Measurements from ENCODE around the gene CTBP2. TPM values are rescaled to one million over a fixed set of nuclear protein-coding genes. Genes with fewer than 3 reads are reported as not detected.
"Not testable (repeated sequence)": the region's sequence is repeated elsewhere in the genome, so short reads cannot be mapped to it uniquely, and the experiment has no call there.

The CTBP2 gene
- polyA plus RNA-seq, 10 donors: 28.5 to 47.5 (median 33.2) TPM

- peak in 2 of 3 donors; percentile 27 to 69 for DNase-seq
Observed at GRCh38 chr10:125089469-125089868, 70.9 kb downstream of the CTBP2 start.

- no peak for DNase-seq
Observed at GRCh38 chr10:125087897-125088215, 72.5 kb downstream of the CTBP2 start.

DNA sequence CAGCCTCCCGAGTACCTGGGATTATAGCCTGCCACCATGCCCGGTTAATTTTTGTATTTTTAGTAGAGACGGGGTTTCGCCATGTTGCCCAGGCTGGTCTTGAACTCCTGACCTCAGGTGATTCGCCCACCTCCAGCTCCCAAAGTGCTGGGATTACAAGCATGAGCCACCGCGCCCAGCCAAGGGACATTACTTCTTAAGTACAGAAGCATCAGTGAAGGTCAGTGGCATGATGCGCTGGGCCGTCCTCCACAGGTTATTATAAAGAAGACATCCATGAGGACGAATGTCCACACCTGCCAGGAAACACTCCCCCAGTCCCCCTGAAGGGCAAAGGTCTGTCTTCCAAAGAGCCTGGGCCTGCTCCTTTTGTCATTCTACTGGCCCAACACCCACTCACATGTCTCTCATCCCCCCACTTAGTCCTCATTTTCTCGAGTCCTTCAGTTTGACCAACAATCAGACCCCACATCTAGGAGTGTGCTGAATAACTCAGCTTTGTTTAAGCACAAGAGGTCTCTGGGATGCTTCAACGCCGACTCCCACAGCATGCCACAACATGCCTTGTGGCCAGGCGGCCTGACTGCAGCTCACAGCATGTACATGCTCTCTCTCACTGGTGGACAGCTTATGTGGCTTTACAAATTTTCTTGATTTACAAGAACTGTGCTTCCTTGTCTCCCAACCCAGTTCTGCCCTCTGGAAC is 73.0 kb downstream of the CTBP2 start:
- no peak for DNase-seq

GRCh38 chr10:125086691-125087090 is 73.7 kb downstream of the CTBP2 start:
- peak in 2 of 3 donors; percentile 38 to 75 for DNase-seq

DNA sequence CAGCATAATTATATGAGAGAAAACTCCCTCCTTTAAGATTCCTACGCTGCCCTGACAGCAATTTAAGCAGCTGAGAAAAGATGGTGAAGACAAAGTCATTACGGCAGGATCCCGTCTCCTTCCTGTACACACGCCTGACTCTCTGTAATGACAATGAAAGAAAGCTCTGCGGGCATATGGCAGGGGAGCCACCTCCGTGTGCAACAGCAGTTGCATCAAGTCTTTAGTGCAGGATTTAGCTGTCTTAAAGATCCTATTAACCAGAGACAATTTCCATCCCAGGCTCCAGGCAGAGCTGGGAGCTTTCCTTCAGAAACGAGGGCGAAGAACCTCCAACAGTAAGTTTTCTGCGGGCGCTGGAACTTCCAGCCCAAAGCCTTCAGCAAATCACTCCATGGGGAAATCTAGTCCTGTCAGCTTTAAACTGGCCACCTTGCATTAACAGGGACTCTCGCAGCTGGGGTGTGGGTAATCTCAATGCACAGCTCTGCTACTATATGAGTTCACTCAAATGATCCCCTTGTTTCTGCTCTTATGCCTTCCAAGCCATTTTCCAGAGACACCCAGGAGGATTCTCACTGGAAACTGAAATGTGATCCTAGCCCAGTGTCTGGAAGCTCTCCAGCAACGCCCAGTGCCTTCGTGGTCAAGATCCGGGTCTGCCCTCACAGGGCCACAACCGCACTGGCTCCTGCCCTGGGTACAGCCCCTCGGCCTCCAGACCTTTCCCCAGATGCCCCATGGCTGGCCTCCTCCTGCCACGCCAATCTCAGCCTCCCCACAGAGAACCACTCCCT is 74.9 kb downstream of the CTBP2 start:
- DNase-seq: peak; percentile 49 to 70 (median 49)

DNA sequence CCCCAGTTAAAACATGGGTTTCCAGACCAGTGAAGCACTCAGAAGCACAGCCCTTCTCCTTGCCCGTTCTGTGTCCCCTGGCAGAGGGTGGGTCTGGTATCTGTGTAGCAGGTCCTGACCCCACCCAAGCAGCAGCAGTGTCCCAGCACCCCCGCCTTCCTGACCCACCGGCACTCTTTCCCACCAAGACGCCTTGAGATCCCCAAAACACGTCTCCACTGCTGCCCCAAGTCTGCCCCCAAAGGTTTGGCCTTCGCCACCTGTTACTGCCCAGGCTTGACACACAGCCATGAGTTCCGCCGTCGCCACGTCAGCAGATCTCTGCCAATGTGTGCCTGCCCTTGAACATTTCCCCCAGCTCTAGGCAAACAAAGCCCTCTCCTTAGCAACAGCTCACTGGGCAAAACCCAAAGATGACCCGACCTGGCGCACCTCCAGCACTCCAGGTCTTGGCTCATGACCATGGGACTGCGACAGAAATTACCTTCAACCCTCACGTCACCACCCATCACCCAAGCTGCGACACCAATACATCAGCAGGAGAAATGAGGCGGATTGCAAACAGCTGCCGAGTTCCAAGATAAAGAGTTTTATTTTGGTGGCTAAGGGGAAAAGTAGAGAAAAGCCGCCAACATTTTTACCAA is 75.6 kb downstream of the CTBP2 start:
- DNase-seq: peak in 2 of 3 donors; percentile 51 to 60

- peak in 2 of 3 donors; percentile 48 to 85 for DNase-seq
Observed at GRCh38 chr10:125084191-125084613, 76.2 kb downstream of the CTBP2 start.

- no peak for DNase-seq
Observed at GRCh38 chr10:125083576-125083920, 76.8 kb downstream of the CTBP2 start.

DNA sequence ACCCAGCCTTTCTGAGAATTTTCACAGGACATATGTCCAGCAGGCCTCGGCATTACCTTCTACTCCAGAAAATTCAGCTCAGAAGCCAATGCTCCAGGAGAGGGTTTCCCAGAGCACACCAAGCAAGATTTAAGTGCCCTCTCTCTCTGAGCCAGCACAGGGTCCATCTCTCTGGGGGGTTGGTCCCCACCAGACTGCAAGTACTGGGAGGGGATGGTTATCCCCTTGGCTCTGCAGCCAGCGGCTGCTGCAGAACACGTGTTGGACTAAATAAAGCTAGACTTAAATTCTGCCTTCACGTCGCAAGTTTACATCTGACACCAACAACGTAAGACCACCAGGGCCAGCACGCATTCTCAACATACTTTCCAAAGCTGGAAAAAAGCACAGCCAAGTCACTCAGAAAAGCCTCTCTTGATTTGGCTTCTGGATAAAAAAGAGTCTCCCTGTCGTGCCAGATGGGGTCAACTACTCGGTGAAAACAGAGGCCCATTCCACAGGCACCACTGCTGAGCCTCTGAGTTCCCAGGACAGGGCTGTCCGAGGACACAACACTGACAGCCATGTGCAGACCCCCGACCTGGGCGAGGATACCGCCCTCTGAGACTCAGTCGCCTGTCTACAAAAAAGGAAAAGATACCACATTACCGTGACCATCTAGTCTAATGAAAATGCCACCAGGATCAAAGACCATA is 77.3 kb downstream of the CTBP2 start:
- DNase-seq: peak in 1 of 3 donors; percentile 45

GRCh38 chr10:125082471-125082870 is 77.9 kb downstream of the CTBP2 start:
- not testable (repeated sequence) for DNase-seq

- DNase-seq: no peak
Observed at GRCh38 chr10:125081931-125082330, 78.4 kb downstream of the CTBP2 start.

GRCh38 chr10:125080984-125081383 is 79.4 kb downstream of the CTBP2 start:
- DNase-seq: no peak

GRCh38 chr10:125080296-125080695 is 80.1 kb downstream of the CTBP2 start:
- no peak for DNase-seq

DNA sequence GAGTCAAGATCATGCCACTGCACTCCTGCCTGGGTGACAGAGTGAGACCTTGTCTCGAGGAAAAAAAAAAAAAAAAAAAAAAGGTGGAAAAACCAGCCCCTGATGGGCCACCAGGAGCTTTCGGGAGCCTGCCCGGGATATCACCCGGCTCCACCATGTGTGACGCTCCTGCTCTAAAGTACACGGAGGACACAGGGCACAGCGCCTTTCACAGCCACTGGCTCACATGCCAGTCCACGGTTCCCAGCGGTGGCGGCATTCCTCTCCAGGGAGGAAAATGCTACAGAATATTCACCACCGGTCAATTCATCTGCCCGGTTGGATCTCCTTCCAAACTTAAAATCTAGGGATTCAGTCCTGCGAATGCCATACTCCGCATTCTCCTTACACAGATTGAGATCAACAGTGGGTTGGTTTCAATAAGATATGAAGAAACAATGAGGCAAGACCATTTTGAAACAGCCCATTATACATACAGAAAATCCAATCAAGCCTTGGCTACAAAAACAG is 81.2 kb downstream of the CTBP2 start:
- no peak for DNase-seq

GRCh38 chr10:125076891-125077541 is 83.3 kb downstream of the CTBP2 start:
- DNase-seq: peak in 1 of 3 donors; percentile 76

DNA sequence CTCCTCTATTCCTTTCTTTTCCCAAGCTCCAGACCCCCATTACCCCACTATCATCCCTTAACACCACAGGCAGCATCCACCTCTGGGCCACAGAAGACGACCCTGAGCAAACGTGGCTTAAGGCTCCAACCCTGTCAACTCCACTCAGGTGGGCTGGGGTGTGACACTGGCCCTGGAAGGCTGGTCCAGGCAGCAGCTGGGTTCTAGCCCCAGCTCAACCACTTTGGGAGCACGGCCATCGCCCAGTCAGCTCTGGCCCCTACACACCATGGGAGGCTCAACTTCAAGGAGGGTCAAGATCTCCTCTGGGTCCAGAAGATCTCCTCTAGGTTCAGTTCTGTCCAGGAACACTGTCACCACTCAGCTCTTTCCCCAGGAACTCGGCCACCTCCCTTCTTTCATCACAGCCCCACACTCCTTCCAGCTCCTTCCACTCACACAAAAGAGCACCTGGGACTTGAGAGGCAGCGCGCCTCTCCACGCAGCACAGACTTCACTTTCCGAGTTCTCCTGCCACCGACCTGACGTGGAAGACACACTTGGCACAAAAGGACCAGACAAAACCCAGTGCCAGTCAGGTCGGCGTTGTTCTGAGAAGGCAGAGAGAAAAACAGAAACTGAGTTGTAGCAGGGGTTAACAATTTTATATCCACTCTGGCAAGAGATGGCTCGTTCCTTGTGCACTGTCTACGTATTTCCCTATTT is 84.1 kb downstream of the CTBP2 start:
- no peak for DNase-seq

GRCh38 chr10:125073996-125074395 is 86.4 kb downstream of the CTBP2 start:
- DNase-seq: no peak

DNA sequence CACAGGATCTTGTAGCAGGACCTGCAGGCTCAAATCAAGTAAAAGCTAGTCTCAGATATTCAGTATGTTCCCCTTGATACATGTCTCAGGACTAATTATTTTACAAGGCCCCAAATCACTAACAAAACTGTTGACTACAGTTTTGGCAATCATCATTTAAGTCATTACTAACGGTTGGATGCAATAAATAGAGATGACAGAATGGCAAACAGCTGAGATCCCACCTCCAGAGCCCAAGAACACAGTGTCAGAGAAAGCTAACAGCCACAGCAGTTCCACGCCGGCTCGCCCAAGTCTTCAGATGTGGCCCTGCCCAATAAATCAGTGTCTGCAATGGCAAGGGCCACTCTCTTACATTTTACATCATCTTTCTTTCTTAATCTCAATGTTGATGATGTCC is 87.6 kb downstream of the CTBP2 start:
- DNase-seq: no peak

- DNase-seq: no peak
Observed at GRCh38 chr10:125071008-125071407, 89.4 kb downstream of the CTBP2 start.

DNA sequence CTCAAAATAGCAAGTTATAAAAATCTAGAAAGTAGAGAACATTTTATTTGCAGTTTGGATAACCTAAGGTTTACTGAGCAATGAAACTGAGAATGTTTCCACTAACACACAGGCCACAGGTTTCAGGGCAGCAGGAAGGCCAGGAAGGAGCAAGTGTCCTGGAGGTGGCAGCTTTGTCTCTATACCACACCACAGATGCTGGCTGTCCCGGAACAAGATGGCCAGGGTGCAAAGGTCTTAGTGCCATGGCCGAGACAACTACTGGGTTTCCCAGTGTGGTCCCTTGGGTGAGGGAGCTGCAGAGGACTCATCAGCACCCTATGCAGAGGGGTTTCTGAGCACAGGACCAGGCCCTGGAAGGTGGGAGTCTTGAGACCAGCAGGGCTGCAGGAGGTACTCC is 92.0 kb downstream of the CTBP2 start:
- DNase-seq: no peak

DNA sequence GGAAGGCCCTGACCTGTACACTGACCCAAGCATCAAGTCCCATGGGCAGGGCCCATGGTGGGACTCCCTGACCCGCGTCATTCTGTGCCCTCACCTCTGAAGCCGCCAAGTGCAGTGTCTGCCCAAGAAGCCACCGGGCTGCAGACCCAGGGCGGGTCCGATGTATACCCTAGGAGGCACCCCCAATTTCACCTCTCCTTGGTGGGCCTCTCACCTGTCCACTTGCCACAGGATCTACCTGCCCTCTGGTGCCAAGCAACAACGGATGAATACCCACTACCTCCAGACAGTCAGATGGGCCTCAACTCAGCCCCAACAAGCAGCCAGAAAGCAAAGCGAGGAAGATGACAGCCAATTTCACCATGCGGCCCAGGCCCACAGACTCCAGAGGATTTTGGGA is 92.6 kb downstream of the CTBP2 start:
- DNase-seq: no peak
